RWPE1 (cell line): ENCODE results near the gene TNFRSF1A.
"Not testable (repeated sequence)": the region's sequence is repeated elsewhere in the genome, so short reads cannot be mapped to it uniquely, and the experiment has no call there.

ENCODE experiments used
- CTCF ChIA-PET: fragments of 350-600 bp; sonication (Branson Sonifier 250); formaldehyde crosslinking; extraction: SDS; loops from one replicate; lab custom pipeline; 2021; lab: Yijun Ruan, JAX
- POLR2A ChIA-PET: fragments of 400-600 bp; formaldehyde crosslinking; extraction: SDS; loops from one replicate; lab custom pipeline; 2020; ENCODE audit warnings: antibody characterized with exemption; ENCODE audit not compliant: low non-redundant PET; lab: Yijun Ruan, JAX
- DNase-seq: peaks from one replicate; pipeline ENCODE4 v3.0.0; 2012; ENCODE audit warnings: low spot score
- H3K27ac ChIP-seq: fragments of 450-650 bp; 2 replicates; pipeline ENCODE4 v1.5.1; 2017
- CTCF ChIP-seq: fragments of 450-650 bp; conservative IDR thresholded peaks from 2 replicates; pipeline ENCODE4 v1.5.1; 2017; ENCODE audit warnings: low read depth, mild to moderate bottlenecking

Gene TNFRSF1A

DNA sequence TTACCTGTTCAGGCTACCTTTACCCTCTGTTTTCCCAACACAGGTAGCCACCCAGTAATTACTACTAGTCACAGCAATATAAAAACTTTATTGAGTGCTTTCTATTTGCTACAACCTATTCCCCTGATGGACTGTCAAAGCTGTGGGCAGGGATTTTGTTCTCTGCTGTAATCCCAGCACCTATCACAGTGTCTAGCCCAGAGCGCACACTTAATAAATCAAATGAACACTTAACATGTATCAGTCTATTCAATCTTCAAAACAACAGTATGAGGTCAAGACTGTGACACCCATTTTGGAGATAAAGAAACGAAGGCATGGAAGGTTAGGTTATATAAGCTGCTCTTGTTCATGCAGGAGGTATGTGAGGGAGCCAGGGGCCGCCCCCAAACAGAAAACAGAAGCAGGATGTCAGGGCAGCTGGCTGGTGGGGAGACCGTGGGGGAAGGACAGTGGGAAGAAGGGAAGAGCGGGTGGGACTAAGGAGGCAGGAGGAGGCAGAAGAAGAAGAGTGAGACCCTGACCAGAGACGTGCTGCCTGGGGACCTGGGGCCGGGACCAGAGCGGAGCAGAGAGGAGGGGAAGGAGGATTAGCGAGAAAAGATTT is 1.7 kb downstream of the TNFRSF1A start:
- no peak for TF ChIP-seq CTCF
- ChIA-PET CTCF (interaction anchor here (0.6 to 1.7 kb wide), 2 partner anchors 17 to 53 kb away, joined by 4 to 5 read pairs; no protein-coding TSS in a partner anchor), POLR2A (interaction anchor here (0.6 kb wide), 1 partner anchor 126 kb away, joined by 3 read pairs; no protein-coding TSS in a partner anchor)
- no peak for DNase-seq
- peak overlapping the region; percentile 97 for H3K27ac ChIP-seq

GRCh38 chr12:6338955-6339354 is 2.9 kb downstream of the TNFRSF1A start:
- DNase-seq, result no peak
- H3K27ac ChIP-seq, result peak overlapping the region; percentile 97
- CTCF ChIA-PET, result interaction anchor here (0.7 kb wide), 1 partner anchor 13 kb away, joined by 6 read pairs; no protein-coding TSS in a partner anchor
- no peak for TF ChIP-seq CTCF
- POLR2A ChIA-PET, result no interaction called here

- DNase-seq, POLR2A ChIA-PET: not testable (repeated sequence)
- peak overlapping the region; percentile 97 for H3K27ac ChIP-seq
- CTCF ChIA-PET, result interaction anchor here (0.7 kb wide), 1 partner anchor 12 kb away, joined by 6 read pairs; no protein-coding TSS in a partner anchor
Observed at GRCh38 chr12:6338536-6338935, 3.3 kb downstream of the TNFRSF1A start.

DNA sequence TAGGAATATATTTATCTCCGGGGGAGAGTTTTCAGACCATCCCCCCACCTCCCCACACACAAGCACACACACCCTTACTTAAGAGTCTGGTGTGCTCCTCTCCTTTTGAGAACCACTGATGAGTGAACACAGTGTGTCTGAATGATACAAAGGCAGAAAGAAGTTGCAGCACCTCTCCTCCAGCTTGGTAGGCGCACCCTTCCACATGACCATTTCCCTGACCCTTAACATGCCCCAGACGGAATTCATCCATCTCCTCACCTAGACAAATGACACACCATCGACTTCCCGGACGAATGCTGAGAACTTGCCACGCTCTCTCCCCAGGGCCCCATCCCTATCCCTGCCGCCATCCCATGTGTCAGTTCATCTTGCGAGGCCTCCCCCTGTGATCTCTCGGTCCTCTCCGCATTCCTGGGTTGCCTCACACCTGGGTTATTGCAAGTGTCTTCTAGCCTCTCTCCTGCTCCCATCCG is 3.9 kb downstream of the TNFRSF1A start:
- H3K27ac ChIP-seq, result peak overlapping the region; percentile 97
- TF ChIP-seq CTCF, result no peak
- ChIA-PET POLR2A (no interaction called here), CTCF (no interaction called here)
- no peak for DNase-seq

GRCh38 chr12:6336889-6337853 is 4.7 kb downstream of the TNFRSF1A start:
- no peak for DNase-seq
- TF ChIP-seq CTCF, result no peak
- ChIA-PET POLR2A (interaction anchor here (0.8 to 1.0 kb wide), 4 partner anchors 8 to 37 kb away, joined by 3 to 5 read pairs (median 4); no protein-coding TSS in a partner anchor), CTCF (no interaction called here)
- H3K27ac ChIP-seq, result peak overlapping the region; percentile 97

GRCh38 chr12:6336079-6336888 is 5.6 kb downstream of the TNFRSF1A start:
- DNase-seq, result peak; percentile 97
- no peak for TF ChIP-seq CTCF
- ChIA-PET CTCF (interaction anchor here (0.7 to 1.8 kb wide), 2 partner anchors 13 to 38 kb away, joined by 3 to 8 read pairs; no protein-coding TSS in a partner anchor), POLR2A (interaction anchor here (0.5 to 1.0 kb wide), 5 partner anchors 9 to 44 kb away, joined by 3 to 8 read pairs (median 4); no protein-coding TSS in a partner anchor)
- peak overlapping the region; percentile 97 for H3K27ac ChIP-seq
